ENCODE results near the gene BTBD7.

BTBD7 gene

DNA sequence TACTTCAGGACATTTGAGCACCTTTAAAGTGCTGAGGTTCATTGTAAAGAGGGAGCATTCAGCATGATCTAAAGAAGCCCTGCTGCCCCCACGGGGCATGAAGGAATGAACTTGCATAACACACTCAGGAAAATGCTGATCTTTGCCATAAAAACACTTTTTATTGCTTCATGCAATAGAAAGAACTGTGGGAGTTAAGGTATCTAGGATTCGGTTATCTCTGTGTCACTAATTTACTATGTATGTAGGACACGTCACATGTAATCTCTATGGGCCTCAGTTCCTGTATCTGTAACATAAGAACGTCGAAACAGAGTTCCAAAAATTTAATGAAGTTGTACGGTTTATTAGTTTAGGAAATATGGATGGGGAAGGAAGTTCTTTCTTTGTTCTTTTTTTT, 33.0 kb downstream of the BTBD7 start:
- no peak for DNase-seq

GRCh38 chr14:93299416-93299815, 33.4 kb downstream of the BTBD7 start:
- DNase-seq = no peak

GRCh38 chr14:93295541-93296220, 37.2 kb downstream of the BTBD7 start:
- DNase-seq = no peak

DNA sequence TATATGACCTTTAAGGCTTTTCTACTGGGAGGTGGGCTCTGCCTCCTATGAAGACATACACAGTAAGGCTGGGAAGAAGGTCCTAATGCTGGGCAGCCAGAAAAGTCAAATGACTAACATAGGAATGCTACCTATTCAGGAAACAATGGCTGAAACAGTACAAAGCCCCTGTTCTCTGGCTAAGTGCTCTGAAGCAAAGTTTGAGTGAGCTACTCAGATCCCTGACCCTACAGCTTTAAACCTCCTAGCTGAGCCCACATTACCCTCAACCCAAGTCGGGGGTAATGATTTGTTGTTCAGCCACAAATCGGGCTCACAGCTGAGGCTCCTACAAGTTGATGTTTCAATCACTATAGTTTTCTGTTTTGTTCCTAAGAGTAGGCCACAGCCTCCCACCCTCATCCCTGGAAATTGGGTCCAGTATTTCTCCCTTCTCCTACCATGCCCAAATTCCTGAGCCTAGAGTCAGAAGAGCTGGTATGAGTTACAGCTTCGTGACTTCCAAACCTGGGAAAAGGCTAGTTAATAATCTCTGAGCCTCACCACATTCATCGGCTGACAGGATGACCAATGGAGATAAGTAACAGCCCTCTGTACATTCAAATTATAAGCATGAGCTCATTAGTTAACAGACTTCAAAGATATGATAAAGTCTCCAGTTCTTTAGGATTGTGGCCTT, 46.5 kb downstream of the BTBD7 start:
- no peak for DNase-seq

DNA sequence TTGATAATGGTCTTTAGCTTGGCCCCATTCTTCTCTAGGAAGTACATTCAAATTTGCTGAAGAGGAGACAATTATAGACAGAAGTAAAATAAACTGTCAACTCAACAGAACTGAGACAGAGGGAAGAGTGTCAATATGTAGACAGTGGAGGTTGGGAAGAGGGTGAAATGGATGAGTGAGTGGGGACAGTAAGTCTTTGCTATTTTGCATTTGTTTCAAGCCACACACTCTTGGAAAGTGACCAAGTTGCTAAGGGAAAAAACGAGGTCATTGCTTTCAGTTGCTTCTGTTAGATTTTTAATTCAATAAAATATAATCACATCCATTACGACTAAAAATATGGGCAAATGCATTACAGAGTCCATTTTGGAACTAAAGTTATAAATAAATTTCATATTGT, 47.8 kb downstream of the BTBD7 start:
- DNase-seq = no peak

DNA sequence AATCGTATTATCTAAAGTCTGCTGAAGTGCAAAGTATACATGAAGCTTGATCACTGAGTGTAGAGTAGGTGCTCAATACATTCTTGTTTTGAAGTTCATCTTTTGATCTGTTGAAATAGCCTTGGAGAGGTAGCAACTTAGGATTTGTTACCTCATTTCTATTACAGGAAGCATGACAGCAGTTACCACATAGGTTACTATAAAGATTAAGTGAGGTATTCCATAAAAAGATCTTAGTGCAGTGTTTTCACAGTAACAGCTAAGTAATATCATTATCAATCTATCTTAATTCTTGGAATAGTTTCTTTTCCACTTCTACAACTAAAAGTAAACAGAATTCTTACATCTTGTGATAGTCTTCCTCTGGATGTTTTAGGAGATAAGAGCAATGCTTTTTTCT, 50.9 kb downstream of the BTBD7 start:
- no peak for DNase-seq

- DNase-seq = no peak
Measured at GRCh38 chr14:93280743-93281142, 52.1 kb downstream of the BTBD7 start.

GRCh38 chr14:93276031-93276716, 56.7 kb downstream of the BTBD7 start:
- no peak for DNase-seq

DNA sequence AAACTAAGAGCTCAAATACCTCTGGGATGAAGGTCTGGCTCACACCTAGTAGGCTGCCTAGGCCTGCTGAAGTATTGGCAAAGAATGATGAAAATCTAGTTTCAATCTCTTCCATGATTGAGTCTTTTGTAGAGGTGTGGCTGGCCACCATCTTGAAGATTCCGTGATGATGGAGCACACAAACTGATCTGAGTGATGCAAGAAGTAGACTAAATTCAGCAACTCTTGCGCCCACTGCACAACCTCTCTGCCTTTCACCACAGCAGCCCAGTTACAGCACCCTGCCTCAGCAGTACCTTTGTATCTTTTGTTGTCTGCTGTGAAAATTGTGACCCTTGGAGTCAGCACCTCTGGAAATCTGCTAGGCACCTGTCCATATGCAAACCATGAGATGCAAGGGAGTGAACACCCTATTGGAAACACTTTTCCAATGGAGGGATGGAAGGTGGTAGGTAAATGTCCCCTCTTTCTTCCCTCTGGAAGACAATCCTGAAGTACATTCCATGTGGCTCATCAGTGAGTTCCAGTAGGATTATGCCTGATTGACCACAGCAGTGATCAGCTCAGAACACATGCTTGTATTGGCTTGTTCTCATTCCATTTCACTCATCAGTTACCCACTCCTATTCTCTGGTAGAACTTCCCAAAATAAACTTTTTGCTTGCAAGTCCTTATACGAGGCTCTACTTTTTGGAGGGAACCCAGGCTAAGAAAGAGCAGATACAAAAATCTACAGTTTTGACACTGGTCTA, 58.6 kb downstream of the BTBD7 start:
- DNase-seq = no peak

DNA sequence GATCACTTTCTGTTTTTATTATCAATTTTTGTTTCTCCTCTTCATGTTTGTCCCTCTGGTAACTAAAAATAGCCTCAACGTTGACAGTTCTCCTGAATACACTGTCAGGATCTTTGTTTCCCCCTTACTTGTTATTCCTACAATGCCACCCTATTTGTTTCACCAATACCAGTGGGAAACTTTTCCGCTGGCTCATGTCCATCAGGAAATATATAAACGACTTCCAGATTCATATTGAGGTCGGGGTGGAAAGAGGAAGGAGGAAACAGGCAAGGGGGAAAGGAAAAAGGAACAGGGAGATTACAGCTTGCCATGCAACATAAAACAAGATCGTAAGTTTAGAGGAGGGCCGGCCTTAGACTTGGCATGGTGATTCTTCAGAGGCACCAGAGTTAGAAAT, 61.7 kb downstream of the BTBD7 start:
- no peak for DNase-seq

DNA sequence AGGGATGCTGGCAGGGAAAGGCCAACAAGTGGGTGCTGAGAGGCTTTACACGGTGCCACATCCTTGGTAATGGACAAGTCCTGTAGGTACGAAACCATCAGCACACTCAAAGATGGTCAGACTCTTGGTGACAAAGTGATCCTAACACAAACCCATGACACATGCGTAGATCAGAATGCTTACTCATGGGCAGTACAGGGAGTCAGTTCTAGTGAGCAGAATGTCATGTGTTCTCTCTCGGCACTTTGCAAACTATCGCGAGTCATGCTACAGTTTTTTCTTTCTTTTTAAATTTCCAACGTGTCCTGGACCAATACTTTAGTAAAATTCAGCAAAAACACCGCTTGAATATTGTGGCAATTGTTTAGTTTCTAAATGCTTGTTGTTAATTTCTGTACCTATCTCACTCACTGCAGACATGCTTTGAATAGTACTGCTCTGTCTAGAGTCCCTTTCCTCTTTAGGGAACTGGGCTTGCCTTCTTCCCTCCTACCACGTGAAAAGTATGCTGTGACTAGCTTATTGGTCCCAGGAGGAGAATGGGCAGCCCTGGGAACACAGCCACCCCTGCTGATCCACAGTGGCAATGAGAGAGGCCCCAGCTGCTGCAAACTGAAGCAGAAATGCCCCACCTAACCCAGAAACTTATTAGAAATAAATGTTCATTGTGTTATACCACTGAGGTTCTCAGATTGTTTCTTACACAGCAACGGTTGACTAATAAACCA, 63.3 kb downstream of the BTBD7 start:
- no peak for DNase-seq

DNA sequence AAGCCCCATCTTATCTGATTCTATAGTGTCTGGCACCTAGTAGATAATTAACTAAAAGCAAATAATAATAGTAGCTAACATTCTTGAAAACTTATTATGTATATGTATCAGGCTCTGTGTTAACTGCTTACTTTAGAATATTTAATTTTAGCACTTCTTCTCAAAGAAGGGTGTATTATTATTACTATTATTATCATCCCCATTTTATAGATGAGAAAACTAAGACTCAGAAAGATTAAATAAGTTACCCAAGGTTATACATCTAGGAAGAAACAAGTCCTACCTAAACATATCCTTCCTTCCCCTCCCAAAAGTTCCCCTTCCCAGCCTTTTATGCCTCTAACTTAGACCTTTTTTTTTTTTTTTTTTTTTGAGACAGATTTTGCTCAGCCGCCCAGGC, 64.4 kb downstream of the BTBD7 start:
- DNase-seq = no peak

DNA sequence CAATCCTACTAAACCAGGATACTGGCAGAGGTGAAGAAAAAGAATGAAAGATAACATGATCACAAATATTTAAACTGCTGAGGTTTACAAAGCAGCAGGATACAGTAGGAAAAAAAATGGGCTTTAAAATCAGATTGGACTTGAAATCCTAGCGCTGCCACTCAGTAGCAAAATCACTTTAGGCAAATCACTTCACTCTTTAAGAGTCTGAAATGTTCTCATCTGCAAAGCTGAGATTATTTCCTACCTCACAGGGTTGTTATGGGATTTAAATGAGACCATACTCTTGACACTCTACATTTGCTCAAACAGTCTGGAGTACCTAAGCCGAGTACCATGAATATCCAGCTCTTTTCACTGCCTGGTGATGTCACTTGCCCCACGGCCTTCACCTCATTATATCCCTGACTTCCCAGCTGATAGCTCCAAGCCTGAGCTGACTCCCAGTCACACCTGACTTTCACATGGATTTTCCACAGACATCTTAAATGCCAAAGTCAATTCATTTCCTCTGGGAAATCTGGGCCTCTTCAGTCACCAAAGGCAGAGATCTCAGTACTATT, 65.6 kb downstream of the BTBD7 start:
- DNase-seq = no peak

DNA sequence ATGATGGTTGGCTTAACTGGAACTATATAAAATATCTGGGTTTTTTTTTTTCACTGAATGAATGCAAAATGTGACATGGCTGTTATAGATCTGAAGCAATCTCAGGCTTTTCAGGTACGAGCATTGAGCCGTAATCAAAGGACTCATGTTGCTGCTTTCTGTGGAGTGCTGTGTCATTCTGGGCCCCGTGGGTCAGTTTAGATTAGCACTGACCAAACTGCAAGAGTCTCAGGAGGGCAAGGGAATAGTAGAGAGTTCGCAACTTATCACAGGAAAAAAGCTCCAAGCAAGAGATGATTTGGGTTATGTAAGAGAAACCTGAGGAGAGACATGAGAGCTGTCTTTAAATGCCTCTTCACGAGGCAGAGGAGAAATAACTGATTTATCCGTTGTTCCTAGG, 66.7 kb downstream of the BTBD7 start:
- no peak for DNase-seq

DNA sequence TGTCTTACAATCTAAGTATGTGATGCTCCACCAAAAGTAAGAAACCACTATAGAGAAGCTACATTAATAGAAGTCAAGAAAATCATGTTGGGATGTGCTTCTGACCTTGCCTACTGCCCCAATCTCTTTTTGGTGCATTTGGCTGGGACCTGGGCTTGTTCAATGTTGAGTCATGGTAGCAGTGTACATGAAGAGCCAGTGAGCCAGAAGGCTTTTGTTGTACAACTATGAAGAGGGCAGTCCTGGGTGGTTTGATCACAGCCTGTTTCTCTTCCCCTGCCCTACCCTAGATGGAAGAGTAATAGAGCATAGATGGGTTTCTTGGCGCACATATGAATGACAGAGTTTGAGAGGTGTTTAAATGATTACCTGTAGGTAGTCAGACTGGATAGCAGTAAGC, 69.4 kb downstream of the BTBD7 start:
- no peak for DNase-seq

GRCh38 chr14:93262446-93262845, 70.4 kb downstream of the BTBD7 start:
- DNase-seq = no peak

DNA sequence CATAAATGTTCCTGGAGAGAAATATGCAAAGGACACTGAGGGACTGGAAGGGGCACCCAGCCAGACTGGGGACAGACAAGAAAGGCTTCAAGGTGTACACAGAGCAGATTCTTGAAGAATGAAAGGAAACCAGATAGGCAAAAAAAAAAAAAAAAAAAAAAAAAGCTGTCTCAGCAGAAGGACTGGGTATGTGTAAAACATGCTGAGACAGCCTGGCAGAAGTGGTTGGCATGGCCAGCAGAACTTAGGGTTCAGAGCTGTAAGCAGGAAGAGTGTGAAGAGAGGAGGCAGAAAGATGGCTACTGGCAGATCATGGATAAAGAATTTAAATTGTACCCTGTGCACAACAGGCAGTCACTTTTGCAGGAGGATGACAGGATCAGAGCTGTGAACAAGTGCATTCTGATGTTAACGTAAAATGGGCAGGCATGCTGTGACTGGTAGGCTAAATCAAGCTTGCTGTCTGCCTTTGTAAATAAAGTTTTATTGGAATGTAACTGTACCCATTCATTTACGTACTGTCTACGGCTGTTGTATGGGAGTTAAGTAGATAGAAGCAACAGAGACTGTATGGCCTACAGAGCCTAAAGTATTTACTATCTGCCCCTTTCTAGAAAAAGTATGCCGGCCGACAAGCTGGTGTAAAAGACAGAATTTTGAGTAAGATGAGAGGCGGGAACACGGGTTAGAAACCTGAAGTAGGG, 83.6 kb downstream of the BTBD7 start:
- DNase-seq = no peak

DNA sequence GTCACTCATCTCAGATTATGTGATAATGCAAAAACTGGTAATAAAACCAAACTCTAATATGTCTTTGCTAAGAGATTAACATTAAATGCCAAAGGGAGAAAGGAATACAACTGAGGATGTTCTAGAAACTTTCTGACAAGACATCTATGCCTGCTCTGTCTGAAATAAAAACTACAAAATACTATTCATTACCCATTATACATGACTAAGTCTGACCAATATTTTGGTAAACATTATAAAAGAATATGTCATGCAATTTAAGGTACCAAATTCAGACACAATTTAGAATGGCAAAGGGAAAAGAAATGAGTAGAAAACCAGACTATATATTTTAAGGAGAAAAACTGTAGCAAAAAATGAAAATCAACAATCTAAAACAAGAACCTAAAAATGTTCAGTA, 86.3 kb downstream of the BTBD7 start:
- DNase-seq = no peak

- DNase-seq = no peak
Measured at GRCh38 chr14:93245764-93246420, 86.9 kb downstream of the BTBD7 start.

GRCh38 chr14:93240678-93241000, 92.2 kb downstream of the BTBD7 start:
- no peak for DNase-seq

DNA sequence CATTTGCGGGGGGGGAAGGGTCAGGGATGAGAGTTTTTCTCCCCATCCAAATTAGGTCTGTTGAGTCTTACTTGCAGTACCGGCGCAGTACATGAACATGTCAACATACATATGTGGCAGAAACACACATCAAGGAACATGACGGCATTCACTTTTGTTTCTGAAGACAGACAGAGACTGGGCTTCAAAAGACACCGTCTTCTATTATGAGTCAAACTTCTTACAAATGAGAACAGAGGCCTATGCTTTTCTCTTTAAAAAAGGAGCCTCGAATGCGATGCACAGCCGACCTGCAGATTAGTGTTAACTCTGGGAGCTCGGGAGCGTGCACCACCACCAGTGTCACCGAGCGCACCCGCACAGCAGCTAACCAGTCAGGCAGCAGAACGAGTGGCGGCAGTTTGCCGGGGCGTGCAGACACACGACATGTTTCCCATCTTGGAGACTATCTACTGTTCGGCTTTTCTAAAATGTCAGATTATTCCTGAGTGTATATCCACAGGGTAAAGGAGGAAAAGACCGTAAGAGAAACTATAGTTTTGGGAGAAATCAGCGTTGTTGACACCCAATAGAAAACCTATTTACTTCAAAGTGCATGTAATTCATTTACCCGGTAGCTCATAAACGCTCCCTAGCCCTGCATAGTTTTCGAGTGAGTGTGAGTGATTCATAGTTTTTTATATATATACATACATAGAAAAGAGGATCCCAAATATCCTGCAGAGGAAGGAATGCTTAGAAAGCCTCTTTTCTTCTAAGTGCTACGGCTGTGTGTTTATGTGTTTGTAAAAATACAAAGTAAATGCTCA, 92.8 kb downstream of the BTBD7 start:
- DNase-seq = no peak
